CD14-positive monocyte (primary cell): Measurements from ENCODE around the gene SNX13. TPM values are rescaled to one million over a fixed set of nuclear protein-coding genes. Genes with fewer than 3 reads are reported as not detected.
A peak's percentile ranks its signal among the peaks of the same experiment; 100 is the strongest.

ENCODE experiments used
- DNase-seq, 3 donors: peaks; one replicate each; pipeline ENCODE4 v3.0.0-alpha.2; 2011 to 2022
- H2AFZ ChIP-seq: 2 replicates; pipeline ENCODE4 v1.6.0; 2012; ENCODE audit warnings: mild to moderate bottlenecking, low read depth, low read length, inconsistent platforms; ENCODE audit not compliant: insufficient read depth, poor library complexity, severe bottlenecking
- H3K27ac ChIP-seq, 2 donors: 1 replicate in 1 of 2; 2 replicates in 1 of 2; pipeline ENCODE4 v1.5.1; 2012 to 2013; ENCODE audit warnings: low read length in 2 of 2, control low read depth in 1 of 2, inconsistent platforms in 1 of 2, low read depth in 1 of 2, mild to moderate bottlenecking in 1 of 2
- H3K27me3 ChIP-seq, 2 donors: one replicate each; pipeline versions ENCODE4 v1.6.0 to v1.6.1; 2011 to 2013; ENCODE audit warnings: low read length in 2 of 2; ENCODE audit not compliant: control insufficient read depth in 2 of 2, insufficient read depth in 2 of 2
- H3K36me3 ChIP-seq, 2 donors: replicated peaks in 1 of 2; 1 replicate in 1 of 2; 2 replicates in 1 of 2; pipeline versions ENCODE4 v1.5.1 to v1.6.1; 2012 to 2013; ENCODE audit warnings: low read length in 2 of 2, control low read depth in 1 of 2, inconsistent platforms in 1 of 2, mild to moderate bottlenecking in 1 of 2; ENCODE audit not compliant: insufficient read depth in 2 of 2, control insufficient read depth in 1 of 2
- H3K4me1 ChIP-seq, 2 donors: 1 replicate in 1 of 2; 2 replicates in 1 of 2; pipeline versions ENCODE4 v1.5.1 to v1.6.1; 2012 to 2013; ENCODE audit warnings: low read length in 2 of 2, control low read depth in 1 of 2, inconsistent platforms in 1 of 2, mild to moderate bottlenecking in 1 of 2, moderate library complexity in 1 of 2; ENCODE audit not compliant: insufficient read depth in 2 of 2, control insufficient read depth in 1 of 2
- H3K4me2 ChIP-seq: replicated peaks from 2 replicates; pipeline ENCODE3; 2012; ENCODE audit warnings: low read length, moderate library complexity, mild to moderate bottlenecking; ENCODE audit not compliant: poor library complexity, severe bottlenecking; ENCODE audit errors: extremely low read depth
- H3K4me3 ChIP-seq, 3 experiments: fragments of 200-600 bp in 1 of 3; sonication (generic) in 1 of 3; replicated peaks in 1 of 3; 1 replicate in 2 of 3; 2 replicates in 1 of 3; pipeline ENCODE4 v1.5.1; 2011 to 2013; ENCODE audit warnings: low read length in 3 of 3, mild to moderate bottlenecking in 3 of 3, control low read depth in 2 of 3, low read depth in 2 of 3, inconsistent platforms in 1 of 3, moderate library complexity in 1 of 3
- H3K79me2 ChIP-seq: 2 replicates; pipeline ENCODE4 v1.6.0; 2012; ENCODE audit warnings: mild to moderate bottlenecking, control low read depth, inconsistent platforms, low read length, moderate library complexity; ENCODE audit not compliant: insufficient read depth
- H3K9ac ChIP-seq: 2 replicates; pipeline ENCODE4 v1.6.0; 2017; ENCODE audit warnings: low read length, mild to moderate bottlenecking; ENCODE audit not compliant: insufficient read depth, poor library complexity, severe bottlenecking
- H3K9me3 ChIP-seq, 2 donors: replicated peaks in 1 of 2; 1 replicate in 1 of 2; 2 replicates in 1 of 2; pipeline versions ENCODE4 v1.5.1 to v1.6.1; 2012 to 2013; ENCODE audit warnings: low read length in 2 of 2, control low read depth in 1 of 2; ENCODE audit not compliant: control insufficient read depth in 1 of 2, insufficient read depth in 1 of 2
- H4K20me1 ChIP-seq: 2 replicates; pipeline ENCODE4 v1.6.0; 2012; ENCODE audit warnings: mild to moderate bottlenecking, low read length, control low read depth, moderate library complexity; ENCODE audit not compliant: insufficient read depth
- H3K27ac Mint-ChIP-seq, 7 donors: one replicate each; pipeline ENCODE4 v1.8.0; 2020; ENCODE audit warnings: mild to moderate bottlenecking in 7 of 7, mixed read lengths in 7 of 7, moderate library complexity in 6 of 7, inconsistent platforms in 2 of 7
- H3K27me3 Mint-ChIP-seq, 3 donors: one replicate each; pipeline ENCODE4 v1.8.0; 2021 to 2022; ENCODE audit warnings: low read depth in 3 of 3, mild to moderate bottlenecking in 3 of 3, mixed read lengths in 3 of 3, moderate library complexity in 3 of 3, inconsistent platforms in 1 of 3
- H3K36me3 Mint-ChIP-seq, 2 donors: one replicate each; pipeline ENCODE4 v1.8.0; 2020; ENCODE audit warnings: mixed read lengths in 2 of 2, inconsistent platforms in 1 of 2, mild to moderate bottlenecking in 1 of 2
- H3K4me1 Mint-ChIP-seq: one replicate; pipeline ENCODE4 v1.8.0; 2020; ENCODE audit warnings: mild to moderate bottlenecking, mixed read lengths
- H3K4me3 Mint-ChIP-seq, 2 donors: one replicate each; pipeline ENCODE4 v1.8.0; 2020; ENCODE audit warnings: mild to moderate bottlenecking in 2 of 2, mixed read lengths in 2 of 2, moderate library complexity in 1 of 2
- H3K9me3 Mint-ChIP-seq, 7 donors: one replicate each; pipeline ENCODE4 v1.8.0; 2020 to 2022; ENCODE audit warnings: mixed read lengths in 7 of 7, mild to moderate bottlenecking in 6 of 7, moderate library complexity in 6 of 7, inconsistent platforms in 2 of 7
- CTCF ChIP-seq: fragments of 200-600 bp; IDR thresholded peaks from one replicate; pipeline ENCODE4 v1.8.0; 2022; ENCODE audit warnings: antibody characterized with exemption, mild to moderate bottlenecking
- WGBS: methylation state at CpG from one replicate; pipeline ENCODE4 v1.1.5; 2013; ENCODE audit warnings: missing lambda C conversion rate; ENCODE audit not compliant: insufficient coverage; 5-methylcytosine and 5-hydroxymethylcytosine counted together
- intact Hi-C, 2 donors: fragments of 100-400 bp; cut with micrococcal nuclease; formaldehyde crosslinking; loops; one replicate each; pipeline versions ENCODE4 v1.15.0 to v1.15.1; 2023
- polyA plus RNA-seq, 3 donors: library from polyadenylated mRNA; depleted of rRNA in 1 of 3; unstranded in 2 of 3; stranded (reverse) in 1 of 3; fragments of 300-500 nt in 2 of 3; fragments of >200 nt in 1 of 3; fragmentation: Illumina TruSeq in 2 of 3; gene quantifications; 1 replicate in 2 of 3; 2 replicates in 1 of 3; pipeline ENCODE4 v1.2.3, GENCODE V29; 2012 to 2021

SNX13 gene
- polyA plus RNA-seq, 3 donors = 12.1 to 31.3 (median 17.4) TPM

DNA sequence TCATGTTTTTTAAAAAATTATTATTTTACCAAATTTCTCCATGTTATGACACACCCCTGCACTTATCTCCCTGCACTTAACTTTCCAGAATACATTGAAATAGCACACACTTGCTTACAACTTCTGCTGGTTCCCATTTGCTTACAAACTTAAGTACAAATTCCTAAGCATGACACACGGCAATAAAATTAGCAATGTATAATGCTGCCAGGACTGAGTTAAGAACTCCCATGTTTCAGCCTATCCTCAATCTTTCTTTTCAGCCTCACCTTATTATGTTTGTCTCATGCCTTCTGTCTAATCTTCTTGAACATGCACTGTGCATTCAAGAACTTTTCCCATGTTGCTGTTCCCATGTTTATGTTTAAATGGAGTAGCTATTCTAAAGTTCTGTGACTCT, 46.6 kb upstream of the SNX13 start:
- H2AFZ ChIP-seq = no peak overlapping the region
- H3K4me1 ChIP-seq = peaks cover 7 to 14% of the 10 kb centered on the region in 2 donors
- no peaks in the 10 kb centered on the region for H4K20me1 ChIP-seq
- no peaks in the 10 kb centered on the region for H3K36me3 Mint-ChIP-seq
- TF ChIP-seq CTCF = no peak
- no peak overlapping the region for H3K4me3 Mint-ChIP-seq
- H3K9me3 Mint-ChIP-seq = peaks cover 0 to 9% (median 0%) of the 10 kb centered on the region in 7 donors
- no peak overlapping the region for H3K27ac ChIP-seq
- H3K9me3 ChIP-seq = no peaks in the 10 kb centered on the region
- intact Hi-C loops = no loop called here
- H3K4me3 ChIP-seq = no peak overlapping the region
- H3K9ac ChIP-seq = no peak overlapping the region
- H3K79me2 ChIP-seq = no peaks in the 10 kb centered on the region
- H3K27me3 ChIP-seq = no peaks in the 10 kb centered on the region
- peaks cover 12% of the 10 kb centered on the region for H3K4me1 Mint-ChIP-seq
- no peak overlapping the region for H3K27ac Mint-ChIP-seq
- no peaks in the 10 kb centered on the region for H3K27me3 Mint-ChIP-seq
- no peaks in the 10 kb centered on the region for H3K36me3 ChIP-seq
- H3K4me2 ChIP-seq = no peak overlapping the region
- 100% methylated on average over 1 of the region's 1 CpG for WGBS
- no peak for DNase-seq

- intact Hi-C loops = no loop called here
- H3K27me3 Mint-ChIP-seq = no peaks in the 10 kb centered on the region
- peaks cover 12% of the 10 kb centered on the region for H3K4me1 Mint-ChIP-seq
- peak overlapping the region in 3 of 7 donors; percentile 25 to 66 (median 55) for H3K27ac Mint-ChIP-seq
- DNase-seq = peak in 1 of 3 donors; percentile 11
- no peak for TF ChIP-seq CTCF
- Histone ChIP-seq H4K20me1 (no peaks in the 10 kb centered on the region), H3K27me3 (no peaks in the 10 kb centered on the region), H3K9ac (no peak overlapping the region), H3K4me1 (peaks cover 7 to 14% of the 10 kb centered on the region in 2 donors), H3K79me2 (no peaks in the 10 kb centered on the region), H3K4me3 (no peak overlapping the region), H3K27ac (no peak overlapping the region), H3K36me3 (no peaks in the 10 kb centered on the region), H3K9me3 (no peaks in the 10 kb centered on the region), H3K4me2 (no peak overlapping the region), H2AFZ (no peak overlapping the region)
- H3K9me3 Mint-ChIP-seq = peaks cover 0 to 9% (median 0%) of the 10 kb centered on the region in 7 donors
- no peaks in the 10 kb centered on the region for H3K36me3 Mint-ChIP-seq
- H3K4me3 Mint-ChIP-seq = no peak overlapping the region
- 63% methylated on average over 1 of the region's 6 CpGs for WGBS
Measured at GRCh38 chr7:17985473-17986239, 45.4 kb upstream of the SNX13 start.
